Measurements from ENCODE around the gene PREPL.
"Not testable (repeated sequence)": the region's sequence is repeated elsewhere in the genome, so short reads cannot be mapped to it uniquely, and the experiment has no call there.

PREPL gene

DNA sequence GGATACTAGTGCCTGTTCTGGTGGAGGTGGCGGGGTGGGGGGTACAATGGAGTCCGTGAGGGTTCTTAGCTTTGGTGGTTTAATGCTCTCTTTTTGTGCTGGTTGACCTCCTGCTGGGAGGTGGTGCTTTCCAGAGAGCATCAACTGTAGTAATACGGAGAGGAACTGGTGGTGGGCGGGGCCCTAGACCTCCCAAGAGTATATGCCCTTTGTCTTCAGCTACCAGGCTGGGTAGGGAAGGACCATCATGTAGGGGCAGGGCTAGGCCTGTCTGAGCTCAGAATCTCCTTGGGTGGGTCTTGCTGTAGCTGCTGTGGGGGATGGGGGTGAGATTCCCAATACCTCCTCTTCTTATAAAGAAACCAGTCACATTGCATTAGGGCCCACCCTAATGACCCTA is 27.6 kb upstream of the PREPL start:
- H3K4me1 ChIP-seq, result no peaks in the 10 kb centered on the region
- no peak for DNase-seq
- TF ChIP-seq, protein P1, sequence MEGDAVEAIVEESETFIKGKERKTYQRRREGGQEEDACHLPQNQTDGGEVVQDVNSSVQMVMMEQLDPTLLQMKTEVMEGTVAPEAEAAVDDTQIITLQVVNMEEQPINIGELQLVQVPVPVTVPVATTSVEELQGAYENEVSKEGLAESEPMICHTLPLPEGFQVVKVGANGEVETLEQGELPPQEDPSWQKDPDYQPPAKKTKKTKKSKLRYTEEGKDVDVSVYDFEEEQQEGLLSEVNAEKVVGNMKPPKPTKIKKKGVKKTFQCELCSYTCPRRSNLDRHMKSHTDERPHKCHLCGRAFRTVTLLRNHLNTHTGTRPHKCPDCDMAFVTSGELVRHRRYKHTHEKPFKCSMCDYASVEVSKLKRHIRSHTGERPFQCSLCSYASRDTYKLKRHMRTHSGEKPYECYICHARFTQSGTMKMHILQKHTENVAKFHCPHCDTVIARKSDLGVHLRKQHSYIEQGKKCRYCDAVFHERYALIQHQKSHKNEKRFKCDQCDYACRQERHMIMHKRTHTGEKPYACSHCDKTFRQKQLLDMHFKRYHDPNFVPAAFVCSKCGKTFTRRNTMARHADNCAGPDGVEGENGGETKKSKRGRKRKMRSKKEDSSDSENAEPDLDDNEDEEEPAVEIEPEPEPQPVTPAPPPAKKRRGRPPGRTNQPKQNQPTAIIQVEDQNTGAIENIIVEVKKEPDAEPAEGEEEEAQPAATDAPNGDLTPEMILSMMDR (IDR thresholded peaks at IDR 0.05), result no peak
- no peaks in the 10 kb centered on the region for H3K27me3 ChIP-seq
- no peak overlapping the region for H3K4me3 ChIP-seq
- H3K9me3 ChIP-seq, result no peaks in the 10 kb centered on the region
- no peaks in the 10 kb centered on the region for H3K36me3 ChIP-seq
- no peak overlapping the region for H3K27ac ChIP-seq
- intact Hi-C loops (cut with DNase I; ENCODE audit: low total_unique reads), result no loop called here

DNA sequence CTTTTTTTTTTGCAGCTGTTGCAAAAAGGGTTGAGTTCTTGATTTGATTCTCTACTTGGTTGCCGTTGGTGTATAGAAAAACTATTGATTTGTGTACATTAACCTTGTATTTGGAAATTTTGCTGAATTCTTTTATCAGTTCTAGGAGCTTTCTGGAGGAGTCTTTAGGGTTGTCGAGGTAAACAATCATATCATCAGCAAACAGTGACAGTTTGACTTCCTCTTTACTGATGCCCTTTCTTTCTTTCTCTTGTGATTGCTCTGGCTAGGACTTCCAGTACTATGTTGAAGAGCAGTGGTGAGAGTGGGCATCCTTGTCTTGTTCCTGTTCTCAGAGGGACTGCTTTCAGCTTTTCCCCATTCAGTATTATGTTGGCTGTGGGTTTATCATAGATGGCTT is 23.9 kb upstream of the PREPL start:
- H3K27ac ChIP-seq; DNase-seq; H3K4me1 ChIP-seq; intact Hi-C loops (cut with DNase I; ENCODE audit: low total_unique reads); H3K4me3 ChIP-seq; H3K36me3 ChIP-seq; H3K27me3 ChIP-seq; H3K9me3 ChIP-seq: not testable (repeated sequence)

DNA sequence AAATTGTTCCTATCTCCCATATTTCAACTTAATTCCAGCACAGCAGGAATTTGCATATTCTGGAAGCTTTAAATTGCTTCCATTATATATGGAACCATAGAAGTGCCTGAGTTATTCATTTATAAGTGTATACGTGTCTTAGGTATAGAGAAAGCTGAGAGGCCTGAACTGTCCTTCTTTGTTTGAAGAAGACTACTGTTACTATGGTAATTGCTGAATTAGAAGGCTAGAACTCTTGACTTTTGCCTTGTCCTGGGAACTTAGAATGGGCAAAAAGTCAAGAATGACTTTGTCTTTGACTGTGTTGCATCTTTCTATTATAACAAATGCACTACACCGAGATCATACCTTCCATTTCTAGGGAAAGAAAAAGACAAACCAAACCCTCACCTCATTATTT is 16.2 kb upstream of the PREPL start:
- intact Hi-C loops (cut with DNase I; ENCODE audit: low total_unique reads), result no loop called here
- Histone ChIP-seq H3K27me3 (no peaks in the 10 kb centered on the region), H3K9me3 (no peaks in the 10 kb centered on the region), H3K4me1 (no peaks in the 10 kb centered on the region), H3K27ac (no peak overlapping the region), H3K36me3 (peaks cover 0 to 2% (median 0%) of the 10 kb centered on the region in 3 donors), H3K4me3 (no peak overlapping the region)
- TF ChIP-seq, protein P1 (IDR thresholded peaks at IDR 0.05), result no peak
- no peak for DNase-seq

DNA sequence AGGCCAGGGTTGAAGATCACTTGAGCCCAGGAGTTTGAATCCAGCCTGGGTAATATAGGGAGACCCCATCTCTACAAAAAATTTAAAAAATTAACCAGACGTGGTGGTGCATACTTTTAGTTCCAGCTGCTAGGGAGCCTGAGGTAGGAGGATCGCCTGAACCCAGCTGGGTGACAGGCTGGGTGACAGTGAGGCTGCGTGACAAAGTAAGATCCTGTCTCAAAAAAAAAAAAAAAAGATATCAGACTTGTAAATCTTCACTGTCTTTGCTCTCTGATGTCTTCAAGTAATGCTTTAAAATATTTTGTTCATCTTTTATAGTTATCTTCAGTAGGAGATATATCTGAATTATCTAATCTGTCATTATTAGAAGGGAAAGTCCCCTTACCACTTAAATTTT is 11.0 kb upstream of the PREPL start:
- H3K4me1 ChIP-seq, result no peaks in the 10 kb centered on the region
- H3K27me3 ChIP-seq, result no peaks in the 10 kb centered on the region
- H3K36me3 ChIP-seq, result no peaks in the 10 kb centered on the region
- intact Hi-C loops (cut with DNase I; ENCODE audit: low total_unique reads), result no loop called here
- H3K9me3 ChIP-seq, result no peaks in the 10 kb centered on the region
- DNase-seq, result no peak
- TF ChIP-seq, protein P1 (IDR thresholded peaks at IDR 0.05), result no peak
- H3K27ac ChIP-seq, result no peak overlapping the region
- H3K4me3 ChIP-seq, result no peak overlapping the region

DNA sequence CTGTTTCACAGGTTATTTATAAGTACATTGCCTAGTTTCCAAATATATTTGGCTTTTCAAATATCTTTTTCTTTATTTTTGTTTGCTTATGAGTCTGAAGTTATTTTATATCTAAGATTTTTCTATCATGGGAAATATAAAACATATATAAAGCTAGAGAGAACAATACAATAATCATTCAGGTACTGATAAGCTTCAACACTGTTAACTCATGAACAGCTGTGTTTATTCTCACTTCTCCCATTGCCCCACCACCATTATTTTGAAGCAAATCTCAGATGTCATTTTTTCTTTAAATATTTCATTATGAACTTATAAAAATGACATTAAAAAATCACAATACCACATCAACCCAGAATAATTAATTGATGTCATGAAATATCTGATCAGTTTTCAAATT is 10.2 kb upstream of the PREPL start:
- H3K27me3 ChIP-seq, result no peaks in the 10 kb centered on the region
- TF ChIP-seq, protein P1 (IDR thresholded peaks at IDR 0.05), result no peak
- H3K9me3 ChIP-seq, result no peaks in the 10 kb centered on the region
- H3K4me3 ChIP-seq, result no peak overlapping the region
- no peak for DNase-seq
- intact Hi-C loops (cut with DNase I; ENCODE audit: low total_unique reads), result no loop called here
- H3K36me3 ChIP-seq, result no peaks in the 10 kb centered on the region
- no peaks in the 10 kb centered on the region for H3K4me1 ChIP-seq
- no peak overlapping the region for H3K27ac ChIP-seq

DNA sequence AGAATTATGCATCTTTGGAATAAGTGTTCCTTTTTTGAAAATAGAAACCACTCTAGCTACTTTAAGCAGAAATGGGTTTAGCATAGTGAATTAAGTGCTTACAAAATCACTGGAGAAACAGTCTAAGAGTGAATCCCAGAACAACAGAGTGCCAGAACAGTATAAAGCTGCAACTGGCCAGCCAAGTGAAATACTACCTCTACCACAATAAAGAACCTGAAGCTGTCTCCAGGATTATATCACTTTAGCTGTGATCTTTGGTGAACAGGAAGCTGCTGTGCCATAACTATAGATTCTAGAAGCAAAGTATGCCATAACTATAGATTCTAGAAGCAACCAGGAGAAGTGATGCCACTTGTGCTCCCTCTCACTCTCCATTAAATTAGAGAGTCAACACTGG is 8.1 kb upstream of the PREPL start:
- no peaks in the 10 kb centered on the region for H3K4me1 ChIP-seq
- TF ChIP-seq, protein P1 (IDR thresholded peaks at IDR 0.05), result no peak
- no peak for DNase-seq
- intact Hi-C loops (cut with DNase I; ENCODE audit: low total_unique reads), result no loop called here
- H3K27ac ChIP-seq, result no peak overlapping the region
- H3K36me3 ChIP-seq, result no peaks in the 10 kb centered on the region
- no peak overlapping the region for H3K4me3 ChIP-seq
- H3K9me3 ChIP-seq, result no peaks in the 10 kb centered on the region
- no peaks in the 10 kb centered on the region for H3K27me3 ChIP-seq

All from tibial artery (tissue), 4 donors.